Skin epidermis (tissue), 12 donors: ENCODE results near the gene DRD4.

Experiments
- H3K27ac ChIP-seq, 21 experiments: fragments of 200-600 bp; sonication (generic) in 11 of 21; one replicate each; pipeline ENCODE4 v1.5.0; 2020; ENCODE audit warnings: mild to moderate bottlenecking in 3 of 21, inconsistent platforms in 2 of 21, moderate library complexity in 2 of 21
- H3K4me3 ChIP-seq, 7 experiments: fragments of 200-600 bp; sonication (generic) in 2 of 7; one replicate each; pipeline ENCODE4 v1.5.0; 2020; ENCODE audit warnings: inconsistent platforms in 2 of 7, mild to moderate bottlenecking in 2 of 7, moderate library complexity in 1 of 7

DRD4 gene

GRCh38 chr11:608791-609251 is 28.2 kb upstream of the DRD4 start:
- H3K4me3 ChIP-seq: no peak overlapping the region
- H3K27ac ChIP-seq: no peak overlapping the region

GRCh38 chr11:609341-609811 is 27.7 kb upstream of the DRD4 start:
- peak overlapping the region in 1 of 21 experiments; percentile 12 for H3K27ac ChIP-seq
- H3K4me3 ChIP-seq: no peak overlapping the region

- Histone ChIP-seq H3K27ac (peak overlapping the region in 2 of 21 experiments; percentile 12 to 15), H3K4me3 (no peak overlapping the region)
Observed at GRCh38 chr11:610146-610801, 26.8 kb upstream of the DRD4 start.

GRCh38 chr11:611001-611996 is 25.8 kb upstream of the DRD4 start:
- H3K27ac ChIP-seq: peak overlapping the region in 2 of 21 experiments; percentile 17 to 29
- H3K4me3 ChIP-seq: no peak overlapping the region

- Histone ChIP-seq H3K4me3 (no peak overlapping the region), H3K27ac (peak overlapping the region in 7 of 21 experiments; percentile 12 to 98 (median 29))
Observed at GRCh38 chr11:612201-612960, 24.7 kb upstream of the DRD4 start.

- Histone ChIP-seq H3K27ac (peak overlapping the region in 10 of 21 experiments; percentile 12 to 98 (median 36)), H3K4me3 (no peak overlapping the region)
Observed at GRCh38 chr11:612961-613300, 24.1 kb upstream of the DRD4 start.

- Histone ChIP-seq H3K27ac (peak overlapping the region in 16 of 21 experiments; percentile 16 to 99 (median 96)), H3K4me3 (peak overlapping the region in 3 of 7 experiments; percentile 2 to 78 (median 69))
Observed at GRCh38 chr11:613369-613968, 23.6 kb upstream of the DRD4 start.

GRCh38 chr11:614021-614622 is 22.9 kb upstream of the DRD4 start:
- Histone ChIP-seq H3K27ac (peak overlapping the region in 18 of 21 experiments; percentile 16 to 99 (median 96)), H3K4me3 (peak overlapping the region; percentile 55 to 85 (median 72))

- Histone ChIP-seq H3K4me3 (peak overlapping the region; percentile 55 to 85 (median 72)), H3K27ac (peak overlapping the region; percentile 80 to 99 (median 97))
Observed at GRCh38 chr11:614623-615503, 22.2 kb upstream of the DRD4 start.

GRCh38 chr11:615504-616319 is 21.4 kb upstream of the DRD4 start, which contains the start of gene IRF7:
Gene IRF7, minus strand, starts transcription at chr11:615950. Its CDS starts 586 bp downstream, at chr11:615364.
- H3K27ac ChIP-seq: peak within 1 kb of the TSS; percentile 80 to 99 (median 97)
- H3K4me3 ChIP-seq: peak within 1 kb of the TSS; percentile 55 to 85 (median 72)

- Histone ChIP-seq H3K27ac (peak overlapping the region in 20 of 21 experiments; percentile 6 to 99 (median 97)), H3K4me3 (peak overlapping the region; percentile 55 to 85 (median 72))
Observed at GRCh38 chr11:616320-617198, 20.5 kb upstream of the DRD4 start.

GRCh38 chr11:617199-617911 is 19.7 kb upstream of the DRD4 start:
- Histone ChIP-seq H3K4me3 (no peak overlapping the region), H3K27ac (peak overlapping the region in 1 of 21 experiments; percentile 98)

GRCh38 chr11:617912-618682 is 19.0 kb upstream of the DRD4 start:
- H3K27ac ChIP-seq: no peak overlapping the region
- H3K4me3 ChIP-seq: no peak overlapping the region

GRCh38 chr11:618856-619627 is 18.0 kb upstream of the DRD4 start:
- H3K27ac ChIP-seq: no peak overlapping the region
- no peak overlapping the region for H3K4me3 ChIP-seq
